22Rv1 (cell line): ENCODE data around the gene AIFM1.

Experiments
- ZFX ChIP-seq: fragments of 450-650 bp; IDR thresholded peaks from 2 replicates; pipeline ENCODE4 v1.6.1; 2017; ENCODE audit warnings: antibody characterized with exemption, borderline replicate concordance
- TF ChIP-seq, protein P1 (sequence below): fragments of 450-650 bp; IDR thresholded peaks from 2 replicates; pipeline ENCODE4 v1.5.1; 2017; ENCODE audit warnings: mild to moderate bottlenecking

DNA sequence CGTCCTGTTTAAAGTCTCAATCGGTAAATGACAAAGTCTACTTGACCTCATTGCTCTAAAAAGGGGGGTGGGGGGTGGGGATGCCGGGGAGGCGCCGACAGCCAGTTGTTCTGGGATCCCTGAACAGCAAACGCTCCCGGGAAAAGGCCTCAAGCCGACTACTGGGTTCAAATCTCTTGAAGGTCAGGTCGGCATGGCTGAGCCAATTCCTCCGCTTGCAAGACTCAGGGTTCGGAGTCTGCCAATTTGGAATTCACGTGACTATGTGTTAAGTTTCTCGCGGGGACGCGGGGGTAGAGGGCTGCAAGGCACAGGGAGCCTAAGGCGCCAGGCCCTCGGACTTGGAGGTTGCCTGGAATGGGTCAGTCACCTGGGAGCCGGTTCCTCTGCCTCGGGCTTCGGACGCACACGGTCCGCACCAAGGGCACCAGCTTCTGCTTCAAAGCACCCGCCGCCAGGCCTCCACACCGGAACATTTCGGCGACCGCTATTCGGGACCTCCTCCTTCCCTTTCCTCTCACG, 399 bp downstream of the AIFM1 start:
- TF ChIP-seq, protein P1, sequence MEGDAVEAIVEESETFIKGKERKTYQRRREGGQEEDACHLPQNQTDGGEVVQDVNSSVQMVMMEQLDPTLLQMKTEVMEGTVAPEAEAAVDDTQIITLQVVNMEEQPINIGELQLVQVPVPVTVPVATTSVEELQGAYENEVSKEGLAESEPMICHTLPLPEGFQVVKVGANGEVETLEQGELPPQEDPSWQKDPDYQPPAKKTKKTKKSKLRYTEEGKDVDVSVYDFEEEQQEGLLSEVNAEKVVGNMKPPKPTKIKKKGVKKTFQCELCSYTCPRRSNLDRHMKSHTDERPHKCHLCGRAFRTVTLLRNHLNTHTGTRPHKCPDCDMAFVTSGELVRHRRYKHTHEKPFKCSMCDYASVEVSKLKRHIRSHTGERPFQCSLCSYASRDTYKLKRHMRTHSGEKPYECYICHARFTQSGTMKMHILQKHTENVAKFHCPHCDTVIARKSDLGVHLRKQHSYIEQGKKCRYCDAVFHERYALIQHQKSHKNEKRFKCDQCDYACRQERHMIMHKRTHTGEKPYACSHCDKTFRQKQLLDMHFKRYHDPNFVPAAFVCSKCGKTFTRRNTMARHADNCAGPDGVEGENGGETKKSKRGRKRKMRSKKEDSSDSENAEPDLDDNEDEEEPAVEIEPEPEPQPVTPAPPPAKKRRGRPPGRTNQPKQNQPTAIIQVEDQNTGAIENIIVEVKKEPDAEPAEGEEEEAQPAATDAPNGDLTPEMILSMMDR: no peak
- TF ChIP-seq ZFX: no peak
